Activated T-helper 17 cell treated with anti-CD3 and anti-CD28 coated beads, Interleukin-2, amount 50 U/mL, for 72 hours (primary cell): ENCODE results near the gene GJB3. TPM values are rescaled to one million over a fixed set of nuclear protein-coding genes. Genes with fewer than 3 reads are reported as not detected.

Experiments used
- ATAC-seq: fragments of 150-1000 bp; cut with Tn5 transposase; replicated peaks from 2 replicates; pipeline ENCODE4 v1.10.0; 2021; ENCODE audit warnings: mild to moderate bottlenecking, moderate library complexity
- H3K27ac Mint-ChIP-seq: one replicate; pipeline ENCODE4 v1.8.0; 2022; ENCODE audit warnings: mixed read lengths
- H3K27me3 Mint-ChIP-seq: one replicate; pipeline ENCODE4 v1.8.0; 2022; ENCODE audit warnings: mixed read lengths
- H3K36me3 Mint-ChIP-seq: one replicate; pipeline ENCODE4 v1.8.0; 2022; ENCODE audit warnings: low read depth, mild to moderate bottlenecking, mixed read lengths
- H3K4me1 Mint-ChIP-seq: one replicate; pipeline ENCODE4 v1.8.0; 2022; ENCODE audit warnings: mixed read lengths
- H3K4me3 Mint-ChIP-seq: one replicate; pipeline ENCODE4 v1.8.0; 2022; ENCODE audit warnings: mild to moderate bottlenecking, mixed read lengths
- H3K9me3 Mint-ChIP-seq: one replicate; pipeline ENCODE4 v1.8.0; 2022; ENCODE audit warnings: mixed read lengths
- total RNA-seq, 2 donors: library from RNA; stranded (reverse); gene quantifications; one replicate each; pipeline ENCODE4 v1.2.3, GENCODE V29; 2022

GJB3 gene
- total RNA-seq, 2 donors from 2014 or later: not detected

GRCh38 chr1:34750610-34751009, 30.4 kb upstream of the GJB3 start:
- ATAC-seq: no peak
- no peaks in the 10 kb centered on the region for H3K36me3 Mint-ChIP-seq
- H3K27ac Mint-ChIP-seq: no peak overlapping the region
- H3K9me3 Mint-ChIP-seq: no peaks in the 10 kb centered on the region
- H3K4me1 Mint-ChIP-seq: no peaks in the 10 kb centered on the region
- no peak overlapping the region for H3K4me3 Mint-ChIP-seq
- peaks cover 3% of the 10 kb centered on the region for H3K27me3 Mint-ChIP-seq

GRCh38 chr1:34753163-34753562, 27.9 kb upstream of the GJB3 start:
- ATAC-seq: no peak
- no peaks in the 10 kb centered on the region for H3K36me3 Mint-ChIP-seq
- no peaks in the 10 kb centered on the region for H3K4me1 Mint-ChIP-seq
- no peak overlapping the region for H3K27ac Mint-ChIP-seq
- no peak overlapping the region for H3K4me3 Mint-ChIP-seq
- peaks cover 9% of the 10 kb centered on the region for H3K27me3 Mint-ChIP-seq
- no peaks in the 10 kb centered on the region for H3K9me3 Mint-ChIP-seq

- ATAC-seq: no peak
- Mint-ChIP-seq H3K9me3 (no peaks in the 10 kb centered on the region), H3K27me3 (peaks cover 10% of the 10 kb centered on the region), H3K27ac (no peak within 1 kb of the TSS), H3K36me3 (no peaks in the 10 kb centered on the region), H3K4me1 (no peaks in the 10 kb centered on the region), H3K4me3 (no peak within 1 kb of the TSS)
Observed at GRCh38 chr1:34754964-34755637, 25.9 kb upstream of the GJB3 start, which contains the start of gene GJB5. Gene GJB5, plus strand, starts transcription at chr1:34755047. Its CDS starts 2,284 bp downstream, at chr1:34757331.

- H3K36me3 Mint-ChIP-seq: no peaks in the 10 kb centered on the region
- H3K4me1 Mint-ChIP-seq: no peaks in the 10 kb centered on the region
- no peak overlapping the region for H3K4me3 Mint-ChIP-seq
- H3K27ac Mint-ChIP-seq: no peak overlapping the region
- ATAC-seq: no peak
- H3K9me3 Mint-ChIP-seq: no peaks in the 10 kb centered on the region
- peaks cover 10% of the 10 kb centered on the region for H3K27me3 Mint-ChIP-seq
Observed at GRCh38 chr1:34755961-34756360, 25.1 kb upstream of the GJB3 start.

- Mint-ChIP-seq H3K4me3 (no peak overlapping the region), H3K27me3 (peaks cover 14% of the 10 kb centered on the region), H3K27ac (no peak overlapping the region), H3K9me3 (no peaks in the 10 kb centered on the region), H3K4me1 (no peaks in the 10 kb centered on the region), H3K36me3 (no peaks in the 10 kb centered on the region)
- no peak for ATAC-seq
Observed at GRCh38 chr1:34757386-34757785, 23.6 kb upstream of the GJB3 start.

- Mint-ChIP-seq H3K27ac (no peak overlapping the region), H3K4me3 (no peak overlapping the region), H3K4me1 (no peaks in the 10 kb centered on the region), H3K27me3 (peaks cover 24% of the 10 kb centered on the region), H3K36me3 (no peaks in the 10 kb centered on the region), H3K9me3 (no peaks in the 10 kb centered on the region)
- no peak for ATAC-seq
Observed at GRCh38 chr1:34758751-34759150, 22.3 kb upstream of the GJB3 start.

- no peaks in the 10 kb centered on the region for H3K9me3 Mint-ChIP-seq
- no peak for ATAC-seq
- no peak within 1 kb of the TSS for H3K27ac Mint-ChIP-seq
- H3K27me3 Mint-ChIP-seq: peaks cover 24% of the 10 kb centered on the region
- no peaks in the 10 kb centered on the region for H3K4me1 Mint-ChIP-seq
- no peak within 1 kb of the TSS for H3K4me3 Mint-ChIP-seq
- H3K36me3 Mint-ChIP-seq: no peaks in the 10 kb centered on the region
Observed at GRCh38 chr1:34759503-34760357, 21.3 kb upstream of the GJB3 start, which contains the start of gene GJB4. Gene GJB4, plus strand, starts transcription at chr1:34759740. Its CDS starts 1,515 bp downstream, at chr1:34761255.

- no peak for ATAC-seq
- Mint-ChIP-seq H3K27me3 (peaks cover 24% of the 10 kb centered on the region), H3K9me3 (no peaks in the 10 kb centered on the region), H3K4me3 (no peak overlapping the region), H3K4me1 (no peaks in the 10 kb centered on the region), H3K27ac (no peak overlapping the region), H3K36me3 (no peaks in the 10 kb centered on the region)
Observed at GRCh38 chr1:34761176-34761761, 19.7 kb upstream of the GJB3 start.

- H3K27ac Mint-ChIP-seq: no peak overlapping the region
- no peak for ATAC-seq
- H3K4me3 Mint-ChIP-seq: no peak overlapping the region
- no peaks in the 10 kb centered on the region for H3K4me1 Mint-ChIP-seq
- peaks cover 24% of the 10 kb centered on the region for H3K27me3 Mint-ChIP-seq
- H3K9me3 Mint-ChIP-seq: no peaks in the 10 kb centered on the region
- no peaks in the 10 kb centered on the region for H3K36me3 Mint-ChIP-seq
Observed at GRCh38 chr1:34761776-34762307, 19.2 kb upstream of the GJB3 start.

GRCh38 chr1:34762474-34763141, 18.4 kb upstream of the GJB3 start:
- H3K27me3 Mint-ChIP-seq: peaks cover 22% of the 10 kb centered on the region
- no peak overlapping the region for H3K4me3 Mint-ChIP-seq
- H3K36me3 Mint-ChIP-seq: no peaks in the 10 kb centered on the region
- H3K4me1 Mint-ChIP-seq: no peaks in the 10 kb centered on the region
- no peaks in the 10 kb centered on the region for H3K9me3 Mint-ChIP-seq
- H3K27ac Mint-ChIP-seq: no peak overlapping the region
- no peak for ATAC-seq

GRCh38 chr1:34763142-34763781, 17.8 kb upstream of the GJB3 start:
- Mint-ChIP-seq H3K4me3 (no peak overlapping the region), H3K9me3 (no peaks in the 10 kb centered on the region), H3K27ac (no peak overlapping the region), H3K27me3 (peaks cover 19% of the 10 kb centered on the region), H3K36me3 (no peaks in the 10 kb centered on the region), H3K4me1 (no peaks in the 10 kb centered on the region)
- no peak for ATAC-seq

- no peak overlapping the region for H3K27ac Mint-ChIP-seq
- H3K4me3 Mint-ChIP-seq: no peak overlapping the region
- H3K9me3 Mint-ChIP-seq: no peaks in the 10 kb centered on the region
- no peak for ATAC-seq
- no peaks in the 10 kb centered on the region for H3K36me3 Mint-ChIP-seq
- H3K4me1 Mint-ChIP-seq: no peaks in the 10 kb centered on the region
- peaks cover 3% of the 10 kb centered on the region for H3K27me3 Mint-ChIP-seq
Observed at GRCh38 chr1:34768856-34769255, 12.2 kb upstream of the GJB3 start.

- H3K9me3 Mint-ChIP-seq: no peaks in the 10 kb centered on the region
- H3K27ac Mint-ChIP-seq: no peak overlapping the region
- no peaks in the 10 kb centered on the region for H3K4me1 Mint-ChIP-seq
- H3K27me3 Mint-ChIP-seq: peaks cover 3% of the 10 kb centered on the region
- no peak for ATAC-seq
- H3K4me3 Mint-ChIP-seq: no peak overlapping the region
- no peaks in the 10 kb centered on the region for H3K36me3 Mint-ChIP-seq
Observed at GRCh38 chr1:34770891-34771504, 10.0 kb upstream of the GJB3 start.
